HG02642 (cell line): ENCODE results near the gene AGBL1.

ENCODE experiments used
- ATAC-seq: cut with Tn5 transposase; IDR thresholded peaks from one replicate; pipeline ENCODE4 v1.9.1; 2021; ENCODE audit warnings: mild to moderate bottlenecking; ENCODE audit not compliant: unreplicated experiment, poor library complexity

The AGBL1 gene

GRCh38 chr15:86756688-86757087 is 677.0 kb downstream of the AGBL1 start:
- no peak for ATAC-seq

- ATAC-seq = no peak
These were observed 680.3 kb downstream of the AGBL1 start for GRCh38 chr15:86759800-86760523.

- no peak for ATAC-seq
These were observed 683.2 kb downstream of the AGBL1 start for GRCh38 chr15:86762874-86763273.

- ATAC-seq = no peak
These were observed 684.4 kb downstream of the AGBL1 start for GRCh38 chr15:86764021-86764420.

DNA sequence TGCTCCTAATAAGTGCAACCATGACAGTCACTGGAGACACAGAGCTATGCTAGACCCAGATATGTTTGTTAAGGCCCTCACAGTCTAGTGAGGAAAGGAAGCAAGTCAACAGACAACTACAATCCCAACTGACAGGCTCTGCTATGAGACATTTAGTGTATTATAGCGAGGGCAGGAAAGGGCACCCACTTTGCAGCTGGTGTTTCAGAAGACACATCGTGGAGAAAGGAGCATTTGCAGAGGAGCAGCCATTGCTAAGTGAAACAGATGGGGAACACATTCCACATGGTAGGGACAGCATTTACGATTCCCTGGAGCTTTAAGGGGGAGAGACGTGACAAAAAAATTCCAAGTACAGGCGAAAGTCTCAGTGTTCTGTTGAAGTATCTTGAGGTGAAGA is 685.6 kb downstream of the AGBL1 start:
- no peak for ATAC-seq

DNA sequence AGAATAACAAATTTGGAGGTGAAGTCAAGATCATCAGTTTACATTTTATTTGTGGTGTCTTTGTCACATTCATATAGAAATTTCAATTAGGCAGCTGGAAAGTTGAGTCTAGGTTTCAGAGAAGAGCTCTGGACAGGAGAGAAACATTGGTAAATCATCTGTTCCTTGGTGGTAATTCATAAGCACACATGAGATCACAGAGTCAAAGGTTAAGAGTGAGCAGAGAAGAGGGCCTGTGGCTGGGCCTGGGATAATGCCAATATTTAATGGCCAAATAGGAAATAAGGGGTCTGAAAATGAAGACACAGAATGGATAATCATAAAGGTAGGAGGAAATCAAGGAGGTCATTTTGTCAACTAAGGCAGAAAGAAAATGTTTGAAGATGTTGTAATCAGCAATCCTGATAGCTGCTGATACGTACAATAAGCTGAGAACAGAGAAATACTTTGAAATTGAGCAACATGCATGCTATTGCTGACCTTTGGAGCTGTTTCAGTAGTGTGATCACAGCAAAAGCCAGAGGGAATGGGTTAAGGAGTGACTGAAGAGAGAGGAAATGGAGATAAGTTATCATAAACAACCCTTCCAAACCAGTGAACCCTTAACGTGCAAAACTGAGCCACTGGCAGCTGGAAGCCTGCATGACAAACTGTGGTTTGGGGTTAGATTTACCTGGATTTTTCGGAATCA is 692.8 kb downstream of the AGBL1 start:
- no peak for ATAC-seq

DNA sequence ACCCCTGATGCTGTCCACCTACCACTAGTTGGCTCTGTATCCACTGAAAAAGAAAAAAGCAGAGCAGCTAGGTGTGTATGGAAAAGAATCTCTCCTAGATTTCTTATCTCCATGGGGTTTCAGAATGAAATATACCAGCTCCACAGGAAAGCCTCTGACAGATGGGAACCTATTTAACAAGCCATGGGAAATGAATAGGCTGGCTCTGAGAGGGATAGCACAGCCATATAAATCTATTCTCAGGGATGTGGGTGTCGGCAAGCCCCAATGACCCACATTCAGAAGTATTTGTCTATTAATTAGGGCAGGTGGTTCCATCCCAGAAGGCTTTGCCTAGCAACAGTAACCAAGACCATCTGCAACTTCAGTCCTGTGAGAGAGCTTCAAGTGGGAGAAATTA is 694.1 kb downstream of the AGBL1 start:
- no peak for ATAC-seq

DNA sequence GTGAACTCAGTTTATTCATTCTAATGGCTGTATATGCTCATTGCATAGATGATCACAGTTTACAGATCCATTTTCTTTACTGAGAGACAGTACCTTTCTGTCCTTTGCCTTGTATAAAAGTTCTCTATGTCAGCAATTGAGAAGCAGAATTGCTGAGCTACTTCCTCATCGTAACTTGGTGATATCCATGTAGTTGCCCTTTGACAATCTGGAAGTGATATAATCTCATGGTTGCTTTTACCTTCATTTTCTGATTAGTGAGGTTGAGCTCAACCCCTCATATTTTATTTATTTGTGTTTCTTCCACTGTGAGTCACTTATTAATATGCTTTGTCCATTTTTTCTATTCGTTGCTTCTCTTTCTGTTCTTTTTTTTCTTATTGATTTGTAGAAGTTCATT is 696.5 kb downstream of the AGBL1 start:
- ATAC-seq = no peak

GRCh38 chr15:86796521-86796920 is 716.9 kb downstream of the AGBL1 start:
- ATAC-seq = no peak

GRCh38 chr15:86797135-86797534 is 717.5 kb downstream of the AGBL1 start:
- ATAC-seq = no peak

- no peak for ATAC-seq
These were observed 719.6 kb downstream of the AGBL1 start for GRCh38 chr15:86799226-86799625.

DNA sequence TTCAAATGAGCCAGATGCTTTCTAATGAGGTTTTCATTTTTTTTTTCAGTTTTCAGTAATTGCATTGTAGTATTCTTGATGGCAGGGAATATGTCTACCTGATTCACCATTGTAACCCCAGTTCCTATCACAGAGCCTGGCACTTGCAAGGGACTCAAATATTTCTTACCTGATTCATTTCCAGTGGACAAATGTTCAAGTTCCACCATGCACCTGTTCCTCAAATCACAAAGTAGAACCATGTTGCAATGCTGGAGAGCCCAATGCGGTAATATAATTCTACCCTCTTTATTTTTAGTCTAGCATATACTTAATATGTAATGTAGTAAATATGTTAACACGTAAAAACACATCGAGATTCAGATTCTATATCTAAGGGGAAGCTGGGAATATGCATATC is 722.6 kb downstream of the AGBL1 start:
- ATAC-seq = no peak

DNA sequence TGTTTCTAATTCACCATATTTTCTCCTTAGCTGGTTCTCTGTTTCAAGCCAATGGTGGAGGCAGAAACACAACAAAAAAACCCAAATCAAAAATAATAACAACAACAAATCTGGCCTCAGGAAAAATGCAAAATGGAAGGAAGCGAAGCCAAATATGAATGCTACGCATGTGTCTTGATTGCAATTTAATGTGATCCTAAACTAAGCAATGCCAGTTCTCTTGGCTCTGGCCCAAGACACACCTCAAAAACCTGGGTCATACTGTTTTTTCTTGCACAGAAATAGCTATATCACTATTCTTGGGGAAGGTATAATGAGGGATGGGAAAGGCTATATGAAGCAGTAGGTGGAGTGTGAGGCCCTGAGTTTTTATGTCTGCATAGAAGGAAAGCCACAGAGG is 724.7 kb downstream of the AGBL1 start:
- ATAC-seq = no peak

DNA sequence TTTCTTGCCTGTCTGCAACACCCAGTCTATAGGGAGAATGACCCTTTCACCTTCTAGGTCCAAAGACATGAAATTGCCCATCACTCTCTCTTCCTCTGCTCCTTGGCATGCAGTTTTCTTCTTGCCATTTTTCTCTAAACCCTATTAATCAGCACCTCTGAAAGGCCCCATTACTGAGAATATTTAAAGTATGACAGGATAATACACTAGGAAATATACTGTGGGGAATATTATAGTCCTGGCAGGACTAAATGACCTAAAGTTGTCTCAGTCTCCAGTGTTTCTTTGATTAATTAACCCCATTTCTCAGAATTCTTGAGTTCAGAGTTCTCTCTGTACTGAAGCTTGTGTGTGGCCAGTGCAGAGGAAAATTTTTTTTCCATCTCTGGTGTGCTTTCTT is 730.7 kb downstream of the AGBL1 start:
- ATAC-seq = no peak

- no peak for ATAC-seq
These were observed 734.2 kb downstream of the AGBL1 start for GRCh38 chr15:86813892-86814291.

DNA sequence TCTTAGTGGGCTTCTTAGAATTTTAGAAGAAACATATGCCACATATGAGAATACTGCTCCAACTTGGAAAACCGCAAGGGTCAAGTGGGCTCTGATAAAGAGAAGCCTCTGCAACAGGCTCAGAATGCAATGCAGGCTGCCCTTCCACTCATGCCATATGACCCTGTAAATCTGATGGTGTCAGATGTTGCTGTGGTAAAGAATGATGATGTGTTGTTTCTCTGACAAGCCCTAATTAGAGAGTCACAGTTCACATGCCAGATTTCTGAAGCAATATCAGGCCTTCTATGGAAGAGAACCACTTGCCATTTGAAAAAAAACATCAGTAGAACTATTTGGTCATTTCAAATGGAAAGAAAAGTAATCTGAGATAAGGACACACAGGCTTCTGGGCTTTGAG is 749.6 kb downstream of the AGBL1 start:
- no peak for ATAC-seq

- no peak for ATAC-seq
These were observed 750.6 kb downstream of the AGBL1 start for GRCh38 chr15:86830304-86830703.

DNA sequence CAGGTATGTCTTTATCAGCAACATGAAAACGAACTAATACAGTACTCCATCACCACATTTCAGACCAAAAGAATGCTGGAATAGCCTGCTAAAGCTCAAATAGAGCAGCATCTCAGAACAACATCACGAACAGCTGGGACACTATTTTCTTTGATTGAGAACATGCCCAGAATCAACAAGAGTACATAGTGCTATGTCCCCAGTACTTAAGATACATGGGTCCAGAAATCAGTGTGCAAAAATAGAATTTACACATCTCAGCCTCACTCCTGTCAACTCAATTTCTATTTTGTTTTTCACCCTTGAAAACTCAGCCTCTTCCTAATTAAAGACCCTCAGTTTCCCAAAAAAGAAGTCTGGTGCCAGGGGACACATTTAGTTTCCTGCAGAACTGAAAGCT is 753.9 kb downstream of the AGBL1 start:
- ATAC-seq = no peak

- ATAC-seq = no peak
These were observed 754.6 kb downstream of the AGBL1 start for GRCh38 chr15:86834115-86834863.

DNA sequence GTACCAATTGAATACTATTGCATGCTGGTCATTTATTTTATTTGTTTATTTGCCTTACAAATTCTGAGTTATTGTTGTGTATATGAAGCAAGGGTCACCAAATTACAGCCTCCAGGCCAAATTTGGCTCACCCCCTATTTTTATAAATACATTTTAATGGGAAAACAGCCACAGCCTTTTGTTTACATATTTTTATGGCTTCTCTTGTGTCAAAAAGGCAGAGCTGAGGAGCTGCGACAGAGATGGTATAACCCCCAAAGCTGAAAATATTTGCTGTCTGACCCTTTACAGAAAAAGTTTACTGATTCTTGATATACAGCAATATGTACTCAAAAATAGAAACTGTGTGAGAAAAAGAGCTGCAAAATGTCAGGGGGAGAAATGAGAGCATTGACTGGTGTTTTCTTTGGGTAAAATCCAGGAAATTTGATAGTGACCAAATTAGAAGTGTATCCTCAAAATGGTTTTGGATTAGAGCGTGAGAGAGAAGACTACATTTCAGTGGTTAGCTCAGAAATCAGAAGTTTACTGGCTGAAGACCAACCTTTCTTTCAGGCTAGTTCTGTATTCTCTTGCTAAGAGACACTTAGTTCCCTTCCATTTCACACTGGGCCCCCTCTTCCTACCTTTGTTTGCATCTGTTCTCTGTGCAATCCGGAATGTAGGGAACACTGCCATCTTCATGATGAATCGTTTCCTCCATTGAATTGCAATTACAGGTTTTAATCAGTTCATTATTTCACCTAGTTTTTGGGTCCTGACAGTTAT is 757.8 kb downstream of the AGBL1 start:
- ATAC-seq = no peak

GRCh38 chr15:86839502-86839901 is 759.8 kb downstream of the AGBL1 start:
- no peak for ATAC-seq
